ENCODE results near the gene IFI6. TPM values are rescaled to one million over a fixed set of nuclear protein-coding genes. Genes with fewer than 3 reads are reported as not detected.

IFI6 gene
- polyA plus RNA-seq, 1 donor (not counting 4 experiments of a cell fraction or from before 2014, with no cell fraction given), result 618 TPM

GRCh38 chr1:27647328-27647727 is 24.7 kb downstream of the IFI6 start:
- peaks cover 24% of the 10 kb centered on the region for H3K4me1 ChIP-seq (ENCODE audit: control insufficient read depth, extremely low read depth, insufficient read depth, low read length)
- no peaks in the 10 kb centered on the region for H3K9me3 ChIP-seq (ENCODE audit: control insufficient read depth, low read depth, low read length)
- no peak overlapping the region for H3K9ac ChIP-seq (ENCODE audit: control insufficient read depth, extremely low read depth, insufficient read depth, low read length)
- H3K36me3 ChIP-seq (ENCODE audit: control insufficient read depth in 2 of 2, extremely low read depth in 1 of 2, insufficient read depth in 2 of 2, low read length in 2 of 2), result no peaks in the 10 kb centered on the region
- no peaks in the 10 kb centered on the region for H3K27me3 ChIP-seq (ENCODE audit: control insufficient read depth, extremely low read depth, insufficient read depth, low read length)
- dilution Hi-C loops (cut with MboI; ENCODE audit: extremely low pct_ligation_motif_present, low sequenced_read_pairs), result no loop called here
- FAIRE-seq, result no peak
- no peaks in the 10 kb centered on the region for H3K79me2 ChIP-seq (ENCODE audit: control insufficient read depth, insufficient read depth, low read length)
- H3K9me1 ChIP-seq (ENCODE audit: control insufficient read depth, extremely low read depth, insufficient read depth, low read length), result no peaks in the 10 kb centered on the region
- no peak for TF ChIP-seq CTCF (optimal IDR thresholded peaks at IDR 0.05 in 1 of 3, IDR thresholded peaks at IDR 0.05 in 1 of 3, conservative IDR thresholded peaks at IDR 0.05 in 1 of 3; ENCODE audit: extremely low read depth in 1 of 3, insufficient read depth in 2 of 3, low read length in 3 of 3)
- no peak for TF ChIP-seq EZH2 (IDR thresholded peaks at IDR 0.05; ENCODE audit: low read length)
- H2AFZ ChIP-seq (ENCODE audit: control insufficient read depth, low read length), result no peak overlapping the region
- no peaks in the 10 kb centered on the region for H4K20me1 ChIP-seq (ENCODE audit: control insufficient read depth, extremely low read depth, insufficient read depth, low read length)
- H3K27ac ChIP-seq (ENCODE audit: control insufficient read depth, insufficient read depth, low read length), result no peak overlapping the region
- no peak overlapping the region for H3K4me2 ChIP-seq (ENCODE audit: control insufficient read depth, extremely low read depth, insufficient read depth, low read depth, low read length)
- DNase-seq (ENCODE audit: low read depth, low spot score), result no peak
- no peak overlapping the region for H3K4me3 ChIP-seq (ENCODE audit: control insufficient read depth in 2 of 3, extremely low read depth in 1 of 3, insufficient read depth in 2 of 3, low read depth in 1 of 3, low read length in 3 of 3)

GRCh38 chr1:27646676-27647075 is 25.3 kb downstream of the IFI6 start:
- no peak overlapping the region for H3K9ac ChIP-seq (ENCODE audit: control insufficient read depth, extremely low read depth, insufficient read depth, low read length)
- no peak overlapping the region for H3K4me3 ChIP-seq (ENCODE audit: control insufficient read depth in 2 of 3, extremely low read depth in 1 of 3, insufficient read depth in 2 of 3, low read depth in 1 of 3, low read length in 3 of 3)
- no peaks in the 10 kb centered on the region for H3K9me3 ChIP-seq (ENCODE audit: control insufficient read depth, low read depth, low read length)
- H3K36me3 ChIP-seq (ENCODE audit: control insufficient read depth in 2 of 2, extremely low read depth in 1 of 2, insufficient read depth in 2 of 2, low read length in 2 of 2), result no peaks in the 10 kb centered on the region
- H3K27me3 ChIP-seq (ENCODE audit: control insufficient read depth, extremely low read depth, insufficient read depth, low read length), result no peaks in the 10 kb centered on the region
- FAIRE-seq (peak; percentile 79), DNase-seq (ENCODE audit: low read depth, low spot score) (peak; percentile 70)
- H3K79me2 ChIP-seq (ENCODE audit: control insufficient read depth, insufficient read depth, low read length), result no peaks in the 10 kb centered on the region
- dilution Hi-C loops (cut with MboI; ENCODE audit: extremely low pct_ligation_motif_present, low sequenced_read_pairs), result no loop called here
- peaks cover 24% of the 10 kb centered on the region for H3K4me1 ChIP-seq (ENCODE audit: control insufficient read depth, extremely low read depth, insufficient read depth, low read length)
- H3K9me1 ChIP-seq (ENCODE audit: control insufficient read depth, extremely low read depth, insufficient read depth, low read length), result no peaks in the 10 kb centered on the region
- H2AFZ ChIP-seq (ENCODE audit: control insufficient read depth, low read length), result no peak overlapping the region
- TF ChIP-seq CTCF (optimal IDR thresholded peaks at IDR 0.05 in 1 of 3, IDR thresholded peaks at IDR 0.05 in 1 of 3, conservative IDR thresholded peaks at IDR 0.05 in 1 of 3; ENCODE audit: extremely low read depth in 1 of 3, insufficient read depth in 2 of 3, low read length in 3 of 3) (no peak), EZH2 (IDR thresholded peaks at IDR 0.05; ENCODE audit: low read length) (no peak)
- H3K27ac ChIP-seq (ENCODE audit: control insufficient read depth, insufficient read depth, low read length), result no peak overlapping the region
- no peak overlapping the region for H3K4me2 ChIP-seq (ENCODE audit: control insufficient read depth, extremely low read depth, insufficient read depth, low read depth, low read length)
- no peaks in the 10 kb centered on the region for H4K20me1 ChIP-seq (ENCODE audit: control insufficient read depth, extremely low read depth, insufficient read depth, low read length)
